ENCODE measurements around the gene ATP2B3.

ATP2B3 gene

DNA sequence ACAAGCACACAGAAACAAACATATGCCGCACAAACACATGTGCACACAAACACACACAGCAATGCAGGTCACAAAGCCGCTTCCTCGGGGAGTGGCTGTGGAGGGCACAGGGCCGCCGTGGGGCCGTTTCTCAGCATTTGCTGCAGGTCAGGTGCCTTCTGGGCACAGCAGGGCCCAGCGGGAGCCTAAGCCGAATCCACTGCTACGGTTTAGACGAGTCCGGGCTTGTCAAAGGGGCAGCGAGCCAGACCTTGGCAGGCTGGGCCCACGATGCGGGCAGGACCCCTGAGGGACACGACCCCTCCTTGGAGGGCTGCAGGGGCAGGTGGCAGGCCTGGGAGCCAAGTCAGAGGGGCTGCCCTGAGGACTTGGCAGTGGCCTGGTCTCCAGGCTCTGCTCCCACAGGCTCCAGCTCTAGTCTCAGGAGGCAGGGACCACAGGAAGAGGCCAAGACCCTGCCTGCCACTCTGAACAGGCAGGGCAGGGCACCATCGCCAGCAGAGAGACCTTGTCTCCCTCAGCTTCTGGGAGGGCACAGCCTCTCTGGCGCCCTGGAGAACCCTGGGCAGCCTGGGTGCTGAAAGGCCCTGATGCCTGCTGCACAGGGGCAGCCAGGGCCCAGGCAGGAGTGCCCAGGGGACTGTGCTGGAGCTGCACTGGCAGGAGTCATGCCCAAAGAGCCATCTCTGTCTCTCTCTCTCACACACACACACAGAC, 5.5 kb upstream of the ATP2B3 start:
- DNase-seq = no peak

GRCh38 chrX:153512501-153512893, 4.9 kb upstream of the ATP2B3 start:
- no peak for DNase-seq

- no peak for DNase-seq
Measured at GRCh38 chrX:153513265-153513664, 4.2 kb upstream of the ATP2B3 start.

DNA sequence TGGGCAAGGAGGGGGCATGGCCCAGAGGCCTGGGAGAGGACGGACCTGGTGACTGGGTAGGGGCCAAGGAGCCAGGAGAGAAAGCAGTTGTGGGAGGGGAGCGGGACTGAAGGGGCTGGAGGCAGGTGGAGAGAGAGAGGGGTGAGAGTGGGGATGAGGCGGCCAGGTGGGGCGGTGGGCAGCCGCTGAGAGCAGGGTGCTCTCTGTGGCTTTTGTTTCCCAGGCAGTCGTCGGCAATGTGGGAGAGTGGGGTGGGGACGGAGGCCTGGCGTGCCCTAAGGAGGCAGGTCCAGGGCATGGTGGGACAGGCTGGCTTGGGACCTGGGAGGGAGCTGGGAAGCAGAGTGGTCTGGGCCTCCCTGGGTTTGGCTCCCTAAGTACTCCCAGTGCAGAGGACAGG, 3.2 kb upstream of the ATP2B3 start:
- DNase-seq = no peak

GRCh38 chrX:153515435-153515834, 2.0 kb upstream of the ATP2B3 start:
- no peak for DNase-seq

- DNase-seq = no peak
Measured at GRCh38 chrX:153516073-153516472, 1.4 kb upstream of the ATP2B3 start.

DNA sequence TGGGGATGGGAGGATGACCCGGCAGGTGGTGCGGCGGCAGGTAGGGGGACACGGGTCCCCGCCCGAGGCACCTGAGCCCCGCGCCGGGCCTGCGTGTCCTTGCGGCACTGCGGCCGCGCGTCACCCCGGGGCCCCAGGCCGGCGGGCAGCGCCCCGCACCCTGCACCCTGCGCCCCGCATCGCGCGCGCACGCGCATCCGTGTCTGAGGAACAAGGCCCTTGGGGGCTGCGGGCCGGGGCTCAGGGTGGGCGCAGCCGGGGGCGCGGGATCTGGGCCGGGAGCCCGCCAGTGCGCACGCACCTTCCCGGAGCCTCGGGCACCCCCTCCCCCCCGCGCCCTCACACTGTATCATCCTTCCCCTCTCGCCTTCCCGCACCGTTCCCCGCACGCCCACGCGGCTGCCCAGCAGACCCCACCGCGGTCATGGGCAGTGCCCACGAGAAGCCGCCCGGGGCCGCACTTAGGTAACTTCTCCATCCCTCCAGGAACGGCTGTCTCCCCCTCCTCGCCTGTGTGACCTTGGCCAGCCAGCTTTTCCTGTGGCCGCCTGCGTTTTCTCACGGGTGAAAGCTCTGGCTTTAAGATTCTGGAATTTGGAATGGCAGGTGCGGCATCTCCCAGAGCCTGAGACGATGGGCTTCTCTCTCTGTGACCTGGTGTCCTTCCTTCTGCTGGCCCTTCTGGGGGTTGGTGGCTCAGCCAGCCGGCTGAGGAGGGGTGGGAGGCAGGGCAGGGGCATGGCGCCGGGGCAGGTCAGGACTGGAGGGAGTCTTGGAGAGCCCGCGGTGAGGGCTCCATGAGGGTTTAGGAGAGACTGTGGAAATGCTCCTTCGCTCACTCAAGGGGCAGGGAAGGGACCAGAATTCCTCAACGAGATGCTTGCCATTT, 748 bp downstream of the ATP2B3 start:
- DNase-seq = no peak

DNA sequence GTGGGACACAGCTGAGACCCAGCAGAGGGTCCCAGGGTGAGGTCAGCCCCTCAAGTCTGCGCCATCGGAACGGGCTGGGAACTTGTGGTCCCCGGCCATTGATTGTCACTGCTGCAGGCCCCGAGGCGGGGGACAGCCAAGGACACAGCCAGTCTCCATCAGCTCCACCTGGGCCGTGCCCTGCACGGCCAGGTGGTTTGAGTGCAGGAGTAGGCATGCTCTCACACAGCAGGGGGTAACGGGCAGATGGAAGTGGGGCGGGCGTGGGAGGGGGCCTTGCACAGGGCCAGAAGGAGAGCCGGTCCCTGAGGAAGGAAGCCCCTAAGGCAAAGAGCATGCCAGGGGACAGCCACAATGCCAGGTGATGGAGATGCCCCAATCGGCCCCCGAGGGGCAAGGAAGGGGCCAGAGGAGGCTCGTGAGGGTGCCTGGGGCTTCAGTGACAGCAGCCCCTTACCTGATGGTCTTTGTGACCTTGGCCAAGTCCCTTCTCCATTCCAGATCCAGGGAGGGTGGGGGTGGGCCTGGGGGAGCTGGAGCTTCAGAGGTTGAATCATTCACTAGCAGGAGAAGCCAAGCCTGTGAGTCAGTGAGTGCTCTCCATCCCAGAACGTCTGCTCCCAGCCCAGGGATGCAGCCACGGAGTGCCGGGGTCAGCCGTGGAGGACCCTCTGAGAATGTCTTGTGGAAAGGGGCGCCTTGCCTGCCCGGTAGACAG, 2.3 kb downstream of the ATP2B3 start:
- DNase-seq = no peak

DNA sequence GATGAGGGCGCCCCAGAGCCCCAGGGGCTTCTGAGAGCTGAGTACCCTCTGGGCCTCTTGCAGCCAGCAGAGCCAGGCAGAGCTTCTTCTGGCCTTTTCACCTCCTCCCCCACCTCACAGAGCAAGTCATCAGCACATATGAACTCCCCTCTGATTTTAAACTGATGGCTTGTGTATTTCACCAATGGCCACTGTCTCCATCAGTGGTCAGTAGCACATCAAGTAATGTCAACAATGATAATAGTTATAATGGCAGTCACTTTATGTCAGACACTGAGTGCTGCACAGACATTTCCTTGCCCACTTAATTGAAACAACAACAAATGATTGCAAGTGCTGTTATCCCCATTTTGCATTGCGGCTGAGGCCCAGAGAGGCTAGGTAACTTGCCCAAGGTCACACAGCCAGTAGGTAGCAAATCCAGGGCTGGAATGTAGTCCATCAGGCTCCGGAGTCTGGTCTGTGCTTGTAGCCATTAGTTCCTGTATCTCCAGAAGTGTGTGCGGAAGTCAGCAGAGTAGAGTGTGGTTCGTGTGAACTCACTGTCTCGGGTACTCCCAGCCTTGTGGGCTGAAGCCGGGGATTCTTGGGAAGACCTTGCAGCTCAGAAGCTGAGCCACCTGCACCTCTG, 3.0 kb downstream of the ATP2B3 start:
- no peak for DNase-seq

- DNase-seq = no peak
Measured at GRCh38 chrX:153521034-153521433, 3.6 kb downstream of the ATP2B3 start.

- no peak for DNase-seq
Measured at GRCh38 chrX:153522259-153522658, 4.8 kb downstream of the ATP2B3 start.

DNA sequence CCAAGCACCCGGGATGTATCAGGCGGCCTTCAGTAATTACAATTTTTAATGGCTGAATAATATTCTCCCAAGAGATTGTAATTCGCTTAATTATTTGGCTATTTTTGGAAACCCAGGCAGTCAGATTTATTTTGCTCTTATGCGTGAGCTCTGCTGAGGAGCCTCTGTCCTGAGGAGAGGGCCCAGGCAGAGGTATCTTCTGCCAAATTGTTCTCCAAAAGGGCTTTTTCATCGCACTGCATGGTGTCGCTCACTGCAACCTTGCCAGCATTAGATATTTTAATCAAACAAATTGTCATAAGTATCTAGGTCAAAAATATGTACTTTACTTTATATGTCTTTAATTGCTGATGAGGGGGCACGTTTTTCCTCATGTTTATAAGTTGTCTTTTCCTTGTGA, 5.8 kb downstream of the ATP2B3 start:
- no peak for DNase-seq

DNA sequence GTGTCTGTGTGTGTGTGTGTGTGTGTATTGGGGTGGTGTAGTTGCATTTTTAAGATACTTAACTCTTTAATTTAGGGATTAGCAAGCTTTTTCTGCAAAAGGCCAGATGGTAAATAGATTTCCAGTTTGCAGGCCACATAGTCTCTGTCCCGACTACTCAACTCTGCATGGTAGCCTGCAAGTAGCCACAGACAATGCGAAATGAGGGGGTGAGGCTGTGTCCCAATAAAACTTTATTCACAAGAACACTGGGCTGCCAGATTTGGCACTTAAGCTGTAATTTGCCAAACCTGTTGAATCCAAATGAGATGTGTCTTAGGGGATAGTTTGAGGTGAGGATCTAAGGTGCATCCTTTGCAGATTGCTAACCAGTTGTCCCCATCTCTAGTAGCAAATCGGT, 6.8 kb downstream of the ATP2B3 start:
- DNase-seq = no peak

- DNase-seq = no peak
Measured at GRCh38 chrX:153525451-153525850, 8.0 kb downstream of the ATP2B3 start.

- DNase-seq = no peak
Measured at GRCh38 chrX:153526042-153526441, 8.6 kb downstream of the ATP2B3 start.

DNA sequence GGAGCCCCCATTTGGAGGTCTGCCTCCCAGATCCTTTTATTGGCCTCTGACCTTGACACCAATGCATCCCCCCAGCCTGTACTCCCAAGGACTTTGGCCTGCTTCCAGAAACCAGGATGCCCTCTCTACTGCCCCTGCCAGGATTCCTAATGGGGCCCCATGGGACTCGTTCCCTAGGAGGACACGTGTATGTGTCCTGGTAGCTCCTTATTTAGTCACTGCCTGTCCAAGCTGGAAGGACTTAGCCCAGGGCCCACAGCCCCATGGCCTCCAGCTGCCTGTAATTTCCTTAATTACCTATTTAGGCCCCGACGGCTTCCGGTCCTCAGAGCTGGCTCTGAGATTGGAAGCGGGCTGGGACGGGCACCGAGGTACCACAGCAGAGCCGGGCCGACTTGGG, 9.4 kb downstream of the ATP2B3 start:
- no peak for DNase-seq

DNA sequence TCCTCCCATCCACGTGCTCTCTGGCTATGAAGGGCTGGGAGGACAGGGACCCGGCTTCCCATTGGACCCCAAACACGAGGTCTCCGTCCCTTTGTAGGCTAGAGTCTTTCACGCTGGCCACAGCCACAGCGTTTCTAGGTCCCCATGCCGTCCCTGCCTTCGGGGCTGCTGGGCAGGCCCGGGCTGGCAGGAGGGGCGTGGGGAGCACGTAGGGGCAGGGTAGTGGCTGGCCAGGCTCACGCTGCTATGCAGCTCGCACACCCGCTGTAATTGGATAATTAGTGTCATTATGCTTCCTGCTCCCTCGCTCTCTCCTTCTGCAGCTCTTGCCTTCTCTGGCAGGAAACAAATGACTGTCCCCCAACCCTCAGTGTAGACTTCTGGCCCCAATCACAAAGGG, 9.8 kb downstream of the ATP2B3 start:
- DNase-seq = no peak

- DNase-seq = no peak
Measured at GRCh38 chrX:153530411-153531129, 13.1 kb downstream of the ATP2B3 start.

GRCh38 chrX:153533091-153533490, 15.6 kb downstream of the ATP2B3 start:
- peak; percentile 15 for DNase-seq

DNA sequence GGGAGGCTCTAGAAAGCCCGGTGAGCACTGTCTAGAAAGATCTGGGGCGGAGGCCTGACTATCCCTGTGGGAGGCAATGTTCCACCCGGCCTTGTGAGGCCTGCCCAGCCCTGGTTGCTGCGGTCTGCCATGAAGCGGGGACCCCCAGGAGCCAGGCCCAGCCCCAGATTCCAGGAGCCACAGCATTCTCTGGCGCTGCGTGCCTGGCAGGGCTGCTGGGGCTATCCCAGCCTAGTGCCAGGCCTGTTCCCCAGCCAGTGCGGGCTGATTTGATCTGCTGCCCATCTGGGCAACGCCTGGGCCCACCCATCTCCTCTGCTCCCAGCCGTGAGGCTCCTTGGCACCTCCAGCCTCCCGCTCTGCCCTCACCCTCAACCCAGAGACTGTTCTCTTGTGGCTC, 19.6 kb downstream of the ATP2B3 start:
- DNase-seq = no peak

GRCh38 chrX:153537526-153538295, 20.3 kb downstream of the ATP2B3 start:
- no peak for DNase-seq

- DNase-seq = no peak
Measured at GRCh38 chrX:153538424-153538823, 21.0 kb downstream of the ATP2B3 start.
